HG03565 (cell line): ENCODE results near the gene NUDT17.

Experiments
- ATAC-seq: cut with Tn5 transposase; IDR thresholded peaks from one replicate; pipeline ENCODE4 v1.9.1; 2021; ENCODE audit warnings: mild to moderate bottlenecking, moderate library complexity; ENCODE audit not compliant: unreplicated experiment

NUDT17 gene

DNA sequence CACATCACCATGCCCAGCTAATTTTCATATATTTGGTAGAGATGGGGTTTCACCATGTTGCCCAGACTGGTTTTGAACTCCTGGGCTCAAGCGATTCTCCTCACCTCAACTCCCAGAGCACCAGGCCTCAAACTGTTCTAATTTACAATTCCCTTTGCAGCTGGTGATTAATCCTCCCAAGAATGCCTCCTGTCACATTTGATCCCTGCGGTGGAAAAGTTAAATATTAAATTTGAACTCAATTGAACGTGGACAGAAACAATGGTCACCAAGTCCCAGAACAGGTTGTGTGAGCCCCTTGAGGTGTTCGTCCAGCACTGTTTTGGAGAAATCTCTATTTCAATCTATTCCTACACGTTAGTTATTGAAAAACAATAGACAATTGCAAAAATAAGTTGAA lies 42.2 kb downstream of the NUDT17 start:
- ATAC-seq, result no peak

DNA sequence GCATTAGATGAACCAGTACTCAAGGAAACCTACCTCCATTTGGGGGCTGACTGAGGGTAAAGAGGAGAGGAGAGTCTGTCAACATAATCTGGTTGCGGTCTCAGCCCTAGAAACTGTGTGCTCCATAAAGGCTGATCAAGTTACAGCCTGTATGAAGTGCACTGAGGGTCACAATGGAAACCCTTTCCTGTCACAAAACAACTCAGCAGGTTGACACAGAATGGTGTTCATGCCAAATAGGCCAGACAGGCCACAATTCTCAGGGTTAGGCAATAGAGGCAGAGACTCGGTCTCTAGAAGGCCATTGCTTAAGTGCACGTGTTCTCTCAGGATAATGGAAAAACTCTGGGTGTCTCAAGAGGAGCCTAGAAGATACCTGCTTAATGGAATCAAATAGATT lies 44.3 kb downstream of the NUDT17 start:
- ATAC-seq, result no peak

GRCh38 chr1:145891143-145891542 lies 45.7 kb downstream of the NUDT17 start:
- no peak for ATAC-seq

GRCh38 chr1:145891587-145892485 lies 46.4 kb downstream of the NUDT17 start:
- ATAC-seq, result no peak

DNA sequence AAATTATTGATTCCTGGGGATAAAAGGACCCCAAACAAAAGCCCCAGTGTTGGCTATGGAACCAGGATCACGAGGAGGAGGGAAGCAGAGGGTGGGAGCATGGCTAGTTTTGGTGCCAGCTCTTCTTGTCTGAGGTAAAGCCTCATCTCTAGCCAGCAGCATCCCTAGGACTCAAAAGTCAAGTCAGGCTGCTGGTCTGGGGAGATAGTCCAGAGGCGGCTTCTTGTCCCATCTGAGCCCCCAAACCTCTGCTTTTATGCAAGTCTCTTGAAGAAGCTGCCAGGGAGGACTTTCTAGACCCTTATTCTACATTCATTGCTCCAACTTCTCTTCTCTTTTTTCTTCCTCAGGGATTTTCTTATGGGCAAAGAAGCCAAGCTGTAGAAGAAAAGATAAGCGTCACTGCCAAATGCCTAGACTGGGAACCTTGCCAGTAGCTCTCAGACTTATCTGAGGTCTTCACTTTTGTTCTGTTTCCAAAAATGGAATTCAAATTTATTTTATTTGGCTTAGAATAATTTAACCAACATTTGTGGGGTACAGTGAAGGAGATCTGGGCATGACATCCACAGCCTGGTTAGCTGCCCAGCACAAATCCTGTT lies 47.2 kb downstream of the NUDT17 start:
- no peak for ATAC-seq

DNA sequence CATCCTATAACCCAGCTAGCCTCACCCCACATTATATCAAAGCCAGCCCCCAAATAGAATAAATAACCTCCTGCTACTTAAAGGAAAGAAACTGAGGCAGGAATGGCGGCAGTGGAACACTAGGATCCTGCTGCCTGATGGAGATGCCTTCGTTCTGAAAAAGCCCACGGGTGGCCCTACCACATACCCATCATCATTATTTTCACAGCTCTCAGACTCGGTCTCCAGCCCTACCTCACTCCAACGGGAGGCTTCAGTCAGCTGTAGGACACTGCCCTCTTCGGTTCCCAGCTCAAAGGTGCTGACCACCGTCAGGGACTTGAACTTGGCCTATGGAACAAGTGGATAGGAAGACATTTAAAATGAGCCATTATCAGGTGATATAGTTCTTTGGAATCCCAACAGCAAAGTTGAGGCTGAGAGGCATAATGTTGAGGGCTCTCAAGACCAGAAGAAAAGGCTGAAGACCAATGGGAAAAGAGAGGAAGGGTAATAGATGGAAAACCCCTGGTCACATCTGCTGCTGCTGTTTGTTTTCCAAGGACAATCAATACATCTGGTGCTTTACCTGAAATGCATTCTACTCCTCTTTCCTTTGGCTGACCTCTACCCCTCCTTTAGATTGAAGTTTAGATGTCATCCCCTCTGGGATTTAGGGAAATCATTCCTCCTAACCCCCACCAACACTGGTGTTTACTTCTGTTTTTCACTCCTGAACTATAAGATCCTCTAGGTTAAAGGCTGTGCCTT lies 48.1 kb downstream of the NUDT17 start:
- ATAC-seq, result no peak

GRCh38 chr1:145895471-145895870 lies 50.0 kb downstream of the NUDT17 start:
- no peak for ATAC-seq

- ATAC-seq, result no peak
Observed at GRCh38 chr1:145897969-145898368, 52.5 kb downstream of the NUDT17 start.
